HG02852 (cell line): Measurements from ENCODE around the gene FGD3.

ENCODE experiments used
- ATAC-seq: cut with Tn5 transposase; IDR thresholded peaks from one replicate; pipeline ENCODE4 v1.9.1; 2021; ENCODE audit warnings: mild to moderate bottlenecking, moderate library complexity; ENCODE audit not compliant: unreplicated experiment

The FGD3 gene

GRCh38 chr9:93026640-93027039 is 79.3 kb downstream of the FGD3 start:
- ATAC-seq: no peak

GRCh38 chr9:93027750-93028149 is 80.4 kb downstream of the FGD3 start:
- ATAC-seq: no peak

- ATAC-seq: no peak
Measured at GRCh38 chr9:93028448-93029006, 81.2 kb downstream of the FGD3 start.

- ATAC-seq: no peak
Measured at GRCh38 chr9:93030642-93031628, 83.6 kb downstream of the FGD3 start.

- no peak for ATAC-seq
Measured at GRCh38 chr9:93031629-93032430, 84.5 kb downstream of the FGD3 start.

GRCh38 chr9:93032545-93032944 is 85.2 kb downstream of the FGD3 start:
- no peak for ATAC-seq

- no peak for ATAC-seq
Measured at GRCh38 chr9:93033531-93033930, 86.2 kb downstream of the FGD3 start.

- ATAC-seq: no peak
Measured at GRCh38 chr9:93035106-93035660, 87.9 kb downstream of the FGD3 start.

GRCh38 chr9:93035821-93036351 is 88.6 kb downstream of the FGD3 start:
- no peak for ATAC-seq

- no peak for ATAC-seq
Measured at GRCh38 chr9:93036887-93037475, 89.7 kb downstream of the FGD3 start.

GRCh38 chr9:93037476-93037971 is 90.2 kb downstream of the FGD3 start:
- ATAC-seq: no peak

- no peak for ATAC-seq
Measured at GRCh38 chr9:93038918-93039317, 91.6 kb downstream of the FGD3 start.

GRCh38 chr9:93039456-93039855 is 92.1 kb downstream of the FGD3 start:
- ATAC-seq: no peak

- ATAC-seq: no peak
Measured at GRCh38 chr9:93039976-93040375, 92.7 kb downstream of the FGD3 start.

- ATAC-seq: no peak
Measured at GRCh38 chr9:93040409-93040808, 93.1 kb downstream of the FGD3 start.

GRCh38 chr9:93041108-93041802 is 93.9 kb downstream of the FGD3 start:
- no peak for ATAC-seq

- no peak for ATAC-seq
Measured at GRCh38 chr9:93043122-93043521, 95.8 kb downstream of the FGD3 start.

GRCh38 chr9:93045521-93045920 is 98.2 kb downstream of the FGD3 start:
- no peak for ATAC-seq

GRCh38 chr9:93048566-93049448 is 101.5 kb downstream of the FGD3 start:
- no peak for ATAC-seq
